Glutamatergic neuron (in vitro differentiated cells): ENCODE results near the gene TNFRSF1A. TPM values are rescaled to one million over a fixed set of nuclear protein-coding genes. Genes with fewer than 3 reads are reported as not detected.

ENCODE experiments used
- DNase-seq: peaks from one replicate; pipeline ENCODE4 v3.0.0; 2022
- H3K27ac Mint-ChIP-seq: one replicate; pipeline ENCODE4 v1.8.0; 2020; ENCODE audit warnings: mild to moderate bottlenecking, mixed read lengths, inconsistent platforms; ENCODE audit not compliant: unreplicated experiment
- H3K27me3 Mint-ChIP-seq: one replicate; pipeline ENCODE4 v1.8.0; 2020; ENCODE audit warnings: mild to moderate bottlenecking, moderate library complexity, mixed read lengths, inconsistent platforms; ENCODE audit not compliant: unreplicated experiment
- H3K36me3 Mint-ChIP-seq: one replicate; pipeline ENCODE4 v1.8.0; 2020; ENCODE audit warnings: mild to moderate bottlenecking, mixed read lengths, inconsistent platforms; ENCODE audit not compliant: unreplicated experiment
- H3K4me1 Mint-ChIP-seq: one replicate; pipeline ENCODE4 v1.8.0; 2020; ENCODE audit warnings: mild to moderate bottlenecking, low read depth, mixed read lengths, inconsistent platforms; ENCODE audit not compliant: unreplicated experiment
- H3K4me3 Mint-ChIP-seq: one replicate; pipeline ENCODE4 v1.8.0; 2020; ENCODE audit warnings: mild to moderate bottlenecking, mixed read lengths, inconsistent platforms; ENCODE audit not compliant: unreplicated experiment
- H3K9me3 Mint-ChIP-seq: one replicate; pipeline ENCODE4 v1.8.0; 2020; ENCODE audit warnings: mild to moderate bottlenecking, moderate library complexity, mixed read lengths, inconsistent platforms; ENCODE audit not compliant: unreplicated experiment
- total RNA-seq: library from RNA; stranded (reverse); fragmentation: NEBNext Ultra II Directional; extraction: Animal tissue kit (Norgen Biotek cat#: 25700); gene quantifications from one replicate; pipeline ENCODE4 v1.2.1, GENCODE V29; 2021; ENCODE audit not compliant: unreplicated experiment
- TF ChIP-seq, protein P1 (sequence below): fragments of 200-600 bp; sonication (generic); IDR thresholded peaks from one replicate; pipeline ENCODE4 v1.5.0; 2021; ENCODE audit not compliant: partially characterized antibody, unreplicated experiment

Gene TNFRSF1A
- total RNA-seq, 1 donor from 2014 or later: 7.4 TPM

DNA sequence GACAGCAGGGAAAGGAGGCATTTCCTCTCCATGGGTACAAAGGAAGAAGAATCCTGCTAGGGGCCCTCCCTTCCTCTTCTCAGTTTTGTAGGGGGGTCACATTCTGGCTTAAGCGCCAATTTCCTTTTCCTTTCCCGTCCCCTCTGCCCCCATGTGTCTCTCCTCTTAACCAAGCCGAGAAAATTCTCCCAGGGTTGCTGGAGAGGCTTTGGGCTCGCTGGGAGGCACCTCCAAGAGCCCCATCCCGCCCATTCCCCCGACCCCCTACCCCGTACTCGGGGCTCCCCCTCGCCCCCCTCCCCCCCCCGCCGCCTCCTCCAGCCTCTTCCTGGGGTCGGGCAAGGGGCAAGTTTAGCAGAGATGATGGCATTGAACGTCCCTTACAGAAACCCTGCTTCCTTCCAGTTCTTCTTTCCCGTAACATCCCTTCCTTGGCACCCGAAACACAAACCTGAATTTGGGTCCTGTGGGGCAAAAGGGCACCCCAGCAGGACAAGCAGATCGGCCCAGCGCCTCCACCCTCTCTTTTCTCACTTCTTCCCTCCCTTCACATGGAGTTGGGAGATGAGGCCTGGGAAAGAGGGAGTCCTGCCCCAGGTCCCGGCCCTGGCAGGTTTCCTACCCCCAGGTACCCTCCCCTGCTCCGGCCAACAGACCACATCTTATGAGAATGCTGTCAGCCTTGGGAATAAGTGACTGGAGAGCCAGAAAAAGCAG, 17.7 kb downstream of the TNFRSF1A start:
- Mint-ChIP-seq H3K4me3 (no peak overlapping the region), H3K27me3 (peaks cover 6% of the 10 kb centered on the region), H3K27ac (no peak overlapping the region), H3K9me3 (peaks cover 2% of the 10 kb centered on the region), H3K36me3 (no peaks in the 10 kb centered on the region), H3K4me1 (peaks cover 19% of the 10 kb centered on the region)
- TF ChIP-seq, protein P1, sequence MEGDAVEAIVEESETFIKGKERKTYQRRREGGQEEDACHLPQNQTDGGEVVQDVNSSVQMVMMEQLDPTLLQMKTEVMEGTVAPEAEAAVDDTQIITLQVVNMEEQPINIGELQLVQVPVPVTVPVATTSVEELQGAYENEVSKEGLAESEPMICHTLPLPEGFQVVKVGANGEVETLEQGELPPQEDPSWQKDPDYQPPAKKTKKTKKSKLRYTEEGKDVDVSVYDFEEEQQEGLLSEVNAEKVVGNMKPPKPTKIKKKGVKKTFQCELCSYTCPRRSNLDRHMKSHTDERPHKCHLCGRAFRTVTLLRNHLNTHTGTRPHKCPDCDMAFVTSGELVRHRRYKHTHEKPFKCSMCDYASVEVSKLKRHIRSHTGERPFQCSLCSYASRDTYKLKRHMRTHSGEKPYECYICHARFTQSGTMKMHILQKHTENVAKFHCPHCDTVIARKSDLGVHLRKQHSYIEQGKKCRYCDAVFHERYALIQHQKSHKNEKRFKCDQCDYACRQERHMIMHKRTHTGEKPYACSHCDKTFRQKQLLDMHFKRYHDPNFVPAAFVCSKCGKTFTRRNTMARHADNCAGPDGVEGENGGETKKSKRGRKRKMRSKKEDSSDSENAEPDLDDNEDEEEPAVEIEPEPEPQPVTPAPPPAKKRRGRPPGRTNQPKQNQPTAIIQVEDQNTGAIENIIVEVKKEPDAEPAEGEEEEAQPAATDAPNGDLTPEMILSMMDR: no peak
- DNase-seq: no peak

DNA sequence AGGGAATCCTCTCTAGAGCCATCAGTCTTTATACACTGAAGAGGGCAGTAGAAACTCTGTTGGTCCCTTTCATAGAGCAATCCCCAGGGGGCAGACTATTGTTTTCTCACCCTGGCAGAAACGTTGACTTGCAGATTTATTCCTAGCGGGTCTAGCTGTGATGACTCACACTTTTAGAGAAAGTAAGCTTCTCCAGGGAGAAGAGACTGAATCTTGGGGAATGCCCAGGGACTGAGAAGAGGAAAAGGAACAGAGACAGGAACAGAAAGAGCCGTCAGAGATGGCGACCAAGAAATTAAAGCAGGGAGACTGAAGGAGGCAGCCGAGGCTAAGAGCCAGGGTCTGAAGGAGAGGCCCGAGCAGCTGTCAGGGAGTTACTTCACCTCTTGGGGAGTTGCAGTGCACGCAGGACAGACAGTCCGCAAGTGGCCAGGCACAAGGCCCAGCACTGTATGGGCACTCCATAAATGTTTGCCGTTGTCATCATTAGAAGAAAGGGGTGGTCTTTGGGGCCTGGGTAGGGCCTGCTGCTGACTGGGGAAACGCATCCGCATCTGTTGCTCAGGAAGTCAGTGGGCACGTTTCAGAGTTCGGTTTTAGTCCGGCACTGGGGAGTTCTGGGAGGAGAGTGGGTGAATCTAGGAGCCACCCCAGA, 18.4 kb downstream of the TNFRSF1A start:
- TF ChIP-seq, protein P1: no peak
- Mint-ChIP-seq H3K27me3 (peaks cover 7% of the 10 kb centered on the region), H3K9me3 (peaks cover 2% of the 10 kb centered on the region), H3K27ac (no peak overlapping the region), H3K4me3 (no peak overlapping the region), H3K36me3 (no peaks in the 10 kb centered on the region), H3K4me1 (peaks cover 19% of the 10 kb centered on the region)
- no peak for DNase-seq

DNA sequence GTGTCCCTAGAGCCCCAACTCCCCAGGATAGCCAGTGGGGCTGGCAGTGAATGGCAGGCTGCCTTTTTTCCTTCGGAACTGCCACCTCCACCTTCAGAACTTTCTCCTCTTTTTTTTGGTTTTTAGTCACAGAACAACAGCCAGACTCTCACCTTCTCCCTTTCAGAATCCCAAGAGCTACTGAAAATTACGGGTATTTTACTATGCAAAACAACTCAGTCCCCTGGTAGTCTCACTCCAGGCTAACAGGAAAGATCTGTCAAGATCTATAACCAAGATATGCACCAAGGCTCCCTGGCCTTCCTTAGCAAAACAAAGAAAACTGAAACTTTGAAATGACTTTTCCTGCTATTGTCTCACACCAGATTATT, 18.9 kb downstream of the TNFRSF1A start:
- Mint-ChIP-seq H3K36me3 (no peaks in the 10 kb centered on the region), H3K4me3 (no peak overlapping the region), H3K9me3 (peaks cover 2% of the 10 kb centered on the region), H3K27me3 (peaks cover 7% of the 10 kb centered on the region), H3K27ac (no peak overlapping the region), H3K4me1 (peaks cover 19% of the 10 kb centered on the region)
- DNase-seq: no peak
- TF ChIP-seq, protein P1: no peak

DNA sequence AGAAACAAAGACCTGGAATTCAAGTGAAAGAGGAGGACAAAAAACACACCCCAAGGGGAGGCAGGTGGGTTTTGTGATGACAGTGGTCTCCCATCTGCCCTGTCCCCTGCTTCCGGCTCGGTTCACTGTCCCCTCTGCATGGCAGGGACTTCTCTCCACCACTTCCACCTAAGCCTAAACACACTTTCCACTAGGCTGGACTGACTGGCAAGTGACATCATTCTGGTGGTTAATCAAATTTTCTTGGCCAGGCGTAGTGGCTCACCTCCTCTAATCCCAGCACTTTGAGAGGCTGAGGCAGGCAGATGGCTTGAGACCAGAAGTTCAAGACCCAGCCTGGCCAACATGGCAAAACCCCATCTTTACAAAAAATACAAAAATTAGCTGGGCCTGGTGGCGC, 19.5 kb downstream of the TNFRSF1A start:
- no peak overlapping the region for H3K4me3 Mint-ChIP-seq
- no peak overlapping the region for H3K27ac Mint-ChIP-seq
- no peak for DNase-seq
- peaks cover 19% of the 10 kb centered on the region for H3K4me1 Mint-ChIP-seq
- peaks cover 7% of the 10 kb centered on the region for H3K27me3 Mint-ChIP-seq
- H3K9me3 Mint-ChIP-seq: peaks cover 2% of the 10 kb centered on the region
- TF ChIP-seq, protein P1: no peak
- H3K36me3 Mint-ChIP-seq: no peaks in the 10 kb centered on the region

DNA sequence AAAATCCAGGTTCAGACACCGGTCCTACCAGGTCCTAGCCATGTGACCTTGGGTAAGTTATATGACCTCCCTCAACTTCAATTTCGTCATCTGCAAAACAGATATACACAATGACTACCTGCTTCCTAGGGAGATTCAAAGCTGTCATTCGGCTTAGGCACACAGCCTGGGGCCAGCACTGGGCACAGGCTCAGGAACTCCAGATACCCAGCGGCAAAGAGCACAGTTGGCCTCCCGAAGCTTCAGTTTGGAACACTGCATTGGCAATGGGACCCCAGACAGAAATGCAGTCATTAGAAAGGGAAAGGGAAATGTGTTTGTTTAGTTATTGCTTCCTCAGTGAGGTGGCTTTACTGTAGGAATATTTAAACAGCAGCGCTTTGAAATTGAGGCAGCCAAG, 20.0 kb downstream of the TNFRSF1A start:
- H3K4me3 Mint-ChIP-seq: no peak overlapping the region
- no peak overlapping the region for H3K27ac Mint-ChIP-seq

More for the DNA sequence above, 20.0 kb downstream of the TNFRSF1A start:
- DNase-seq: no peak
- peaks cover 7% of the 10 kb centered on the region for H3K27me3 Mint-ChIP-seq
- H3K36me3 Mint-ChIP-seq: no peaks in the 10 kb centered on the region
- H3K4me1 Mint-ChIP-seq: peaks cover 17% of the 10 kb centered on the region
- peaks cover 4% of the 10 kb centered on the region for H3K9me3 Mint-ChIP-seq
- TF ChIP-seq, protein P1: no peak
